SK-N-SH treated with all-trans-retinoic acid at 6 μM for 48 hours (cell line): ENCODE data around the gene CPZ.

Source experiments
- ATAC-seq: fragments of 200-7000 bp; cut with Tn5 transposase; 3 replicates; pipeline ENCODE4 v1.9.1; 2020; ENCODE audit warnings: mild to moderate bottlenecking, moderate library complexity
- ARNTL ChIP-seq: fragments of 450-650 bp; formaldehyde crosslinking; IDR thresholded peaks from 2 replicates; pipeline ENCODE4 v1.5.0; 2020; ENCODE audit warnings: low read depth, mild to moderate bottlenecking, moderate library complexity, borderline replicate concordance
- BACH2 ChIP-seq: fragments of 250-450 bp; sonication (Bioruptor Pico); IDR thresholded peaks from 2 replicates; pipeline ENCODE4 v1.9.0; 2021; ENCODE audit warnings: mild to moderate bottlenecking, borderline replicate concordance
- CREB5 ChIP-seq: fragments of 250-450 bp; sonication (Bioruptor Pico); IDR thresholded peaks from 2 replicates; pipeline ENCODE4 v1.5.1; 2020; ENCODE audit warnings: low read depth, mild to moderate bottlenecking, moderate library complexity
- CSDC2 ChIP-seq: fragments of 250-450 bp; sonication (Bioruptor Pico); IDR thresholded peaks from 2 replicates; pipeline ENCODE4 v1.5.0; 2020; ENCODE audit warnings: mild to moderate bottlenecking, moderate library complexity
- CSRNP3 ChIP-seq: fragments of 250-450 bp; sonication (Bioruptor Pico); IDR thresholded peaks from 2 replicates; pipeline ENCODE4 v1.5.1; 2021; ENCODE audit warnings: mild to moderate bottlenecking, moderate library complexity
- ESRRG ChIP-seq: fragments of 250-450 bp; sonication (Bioruptor Pico); IDR thresholded peaks from 2 replicates; pipeline ENCODE4 v1.6.1; 2021; ENCODE audit warnings: mild to moderate bottlenecking
- GLIS3 ChIP-seq: fragments of 250-450 bp; sonication (Bioruptor Pico); IDR thresholded peaks from 2 replicates; pipeline ENCODE4 v1.5.0; 2020; ENCODE audit warnings: mild to moderate bottlenecking, moderate library complexity
- ISL1 ChIP-seq: fragments of 250-450 bp; sonication (Bioruptor Pico); IDR thresholded peaks from 2 replicates; pipeline ENCODE4 v2.1.2; 2022; ENCODE audit warnings: mild to moderate bottlenecking, moderate library complexity
- OSR1 ChIP-seq: fragments of 250-450 bp; sonication (Bioruptor Pico); IDR thresholded peaks from 2 replicates; pipeline ENCODE4 v1.8.0; 2022; ENCODE audit warnings: moderate library complexity, mild to moderate bottlenecking, inconsistent platforms
- PATZ1 ChIP-seq: fragments of 250-450 bp; sonication (Bioruptor Pico); IDR thresholded peaks from 2 replicates; pipeline ENCODE4 v1.8.0; 2020; ENCODE audit warnings: mild to moderate bottlenecking, moderate library complexity, borderline replicate concordance
- POU6F1 ChIP-seq: fragments of 250-450 bp; sonication (Bioruptor Pico); IDR thresholded peaks from 2 replicates; pipeline ENCODE4 v1.8.0; 2021; ENCODE audit warnings: low read depth, mild to moderate bottlenecking, moderate library complexity, borderline replicate concordance
- PPARA ChIP-seq: fragments of 250-450 bp; sonication (Bioruptor Pico); IDR thresholded peaks from 2 replicates; pipeline ENCODE4 v1.5.0; 2020; ENCODE audit warnings: mild to moderate bottlenecking, borderline replicate concordance
- RARB ChIP-seq: fragments of 250-450 bp; sonication (Bioruptor Pico); IDR thresholded peaks from 2 replicates; pipeline ENCODE4 v1.8.0; 2021; ENCODE audit warnings: mild to moderate bottlenecking, moderate library complexity
- SNAI2 ChIP-seq: fragments of 250-450 bp; sonication (Bioruptor Pico); IDR thresholded peaks from 2 replicates; pipeline ENCODE4 v1.5.0; 2020; ENCODE audit warnings: mild to moderate bottlenecking, moderate library complexity
- TCF4 ChIP-seq: fragments of 250-450 bp; sonication (Bioruptor Pico); IDR thresholded peaks from 2 replicates; pipeline ENCODE4 v1.8.0; 2021; ENCODE audit warnings: mild to moderate bottlenecking, moderate library complexity, borderline replicate concordance
- TOX ChIP-seq: fragments of 250-450 bp; sonication (Bioruptor Pico); IDR thresholded peaks from 2 replicates; pipeline ENCODE4 v1.8.0; 2021; ENCODE audit warnings: mild to moderate bottlenecking, moderate library complexity, borderline replicate concordance
- TSHZ2 ChIP-seq: fragments of 250-450 bp; sonication (Bioruptor Pico); IDR thresholded peaks from 2 replicates; pipeline ENCODE4 v1.5.0; 2020; ENCODE audit warnings: mild to moderate bottlenecking, moderate library complexity
- ZC3H10 ChIP-seq: fragments of 250-450 bp; sonication (Bioruptor Pico); IDR thresholded peaks from 2 replicates; pipeline ENCODE4 v1.5.1; 2021; ENCODE audit warnings: mild to moderate bottlenecking, moderate library complexity
- ZFP3 ChIP-seq: fragments of 250-450 bp; sonication (Bioruptor Pico); IDR thresholded peaks from 2 replicates; pipeline ENCODE4 v1.5.0; 2020; ENCODE audit warnings: mild to moderate bottlenecking, moderate library complexity
- ZFP30 ChIP-seq: fragments of 450-650 bp; formaldehyde crosslinking; IDR thresholded peaks from 2 replicates; pipeline ENCODE4 v1.5.0; 2022; ENCODE audit warnings: mild to moderate bottlenecking, moderate library complexity
- ZNF565 ChIP-seq: fragments of 450-650 bp; formaldehyde crosslinking; conservative IDR thresholded peaks from 2 replicates; pipeline ENCODE4 v1.5.0; 2020; ENCODE audit warnings: low read depth, mild to moderate bottlenecking, moderate library complexity
- ZNF70 ChIP-seq: fragments of 450-650 bp; formaldehyde crosslinking; IDR thresholded peaks from 2 replicates; pipeline ENCODE4 v1.5.0; 2020; ENCODE audit warnings: mild to moderate bottlenecking, moderate library complexity
- ZNF8 ChIP-seq: fragments of 450-650 bp; formaldehyde crosslinking; IDR thresholded peaks from 2 replicates; pipeline ENCODE4 v1.5.0; 2020; ENCODE audit warnings: mild to moderate bottlenecking, moderate library complexity

Gene CPZ

GRCh38 chr4:8639777-8640720 is 47.5 kb downstream of the CPZ start:
- ATAC-seq: no peak
- TF ChIP-seq ZNF565 (CRISPR knock-in tag): no peak
- TF ChIP-seq PPARA (CRISPR knock-in tag): no peak
- no peak for TF ChIP-seq TOX (CRISPR knock-in tag)
- no peak for TF ChIP-seq ZFP3
- no peak for TF ChIP-seq GLIS3 (CRISPR knock-in tag)
- TF ChIP-seq RARB (CRISPR knock-in tag): no peak
- TF ChIP-seq ZNF70 (CRISPR knock-in tag): no peak
- no peak for TF ChIP-seq SNAI2 (CRISPR knock-in tag)

GRCh38 chr4:8640816-8641215 is 48.3 kb downstream of the CPZ start:
- ATAC-seq: no peak
- TF ChIP-seq OSR1: no peak
- TF ChIP-seq CSDC2: no peak
- TF ChIP-seq POU6F1 (CRISPR knock-in tag): no peak
- TF ChIP-seq ZNF8 (CRISPR knock-in tag): no peak
- TF ChIP-seq ZFP3: no peak
- TF ChIP-seq ZC3H10 (CRISPR knock-in tag): no peak
- no peak for TF ChIP-seq CREB5
- no peak for TF ChIP-seq ARNTL
- no peak for TF ChIP-seq CSRNP3 (CRISPR knock-in tag)
- no peak for TF ChIP-seq PPARA (CRISPR knock-in tag)
- no peak for TF ChIP-seq ESRRG (CRISPR knock-in tag)
- TF ChIP-seq BACH2 (CRISPR knock-in tag): no peak
- no peak for TF ChIP-seq TSHZ2
- TF ChIP-seq SNAI2 (CRISPR knock-in tag): no peak
- TF ChIP-seq ZNF565 (CRISPR knock-in tag): no peak
- TF ChIP-seq TCF4 (CRISPR knock-in tag): no peak
- no peak for TF ChIP-seq TOX (CRISPR knock-in tag)
- no peak for TF ChIP-seq ZNF70 (CRISPR knock-in tag)
- TF ChIP-seq ZFP30 (CRISPR knock-in tag): no peak

GRCh38 chr4:8641256-8641655 is 48.7 kb downstream of the CPZ start:
- ATAC-seq: no peak
- TF ChIP-seq TCF4 (CRISPR knock-in tag): no peak
- no peak for TF ChIP-seq GLIS3 (CRISPR knock-in tag)
- TF ChIP-seq SNAI2 (CRISPR knock-in tag): no peak
- no peak for TF ChIP-seq ZFP30 (CRISPR knock-in tag)
- TF ChIP-seq CSRNP3 (CRISPR knock-in tag): no peak
- TF ChIP-seq TOX (CRISPR knock-in tag): no peak
- TF ChIP-seq CSDC2: no peak
- no peak for TF ChIP-seq POU6F1 (CRISPR knock-in tag)
- no peak for TF ChIP-seq PPARA (CRISPR knock-in tag)
- TF ChIP-seq OSR1: no peak
- TF ChIP-seq ISL1 (CRISPR knock-in tag): no peak
- TF ChIP-seq ZNF70 (CRISPR knock-in tag): no peak
- no peak for TF ChIP-seq PATZ1 (CRISPR knock-in tag)
- TF ChIP-seq BACH2 (CRISPR knock-in tag): no peak
- no peak for TF ChIP-seq ARNTL
